Neutrophil (primary cell): Measurements from ENCODE around the gene CLCA2.

Source experiments
- H3K27ac ChIP-seq: fragments of 200-600 bp; sonication (generic); 2 replicates; pipeline ENCODE4 v1.5.1; 2016; ENCODE audit warnings: mild to moderate bottlenecking, moderate library complexity
- H3K27me3 ChIP-seq: fragments of 200-600 bp; sonication (generic); 2 replicates; pipeline ENCODE4 v1.6.0; 2016; ENCODE audit warnings: mild to moderate bottlenecking
- H3K36me3 ChIP-seq: fragments of 200-600 bp; sonication (generic); 2 replicates; pipeline ENCODE4 v1.5.1; 2017
- H3K4me1 ChIP-seq, 2 experiments: fragments of 200-600 bp in 1 of 2; sonication (generic) in 1 of 2; 1 replicate in 1 of 2; 2 replicates in 1 of 2; pipeline versions ENCODE4 v1.5.1 to v1.6.1; 2013 to 2016; ENCODE audit warnings: low read depth in 1 of 2, low read length in 1 of 2, mild to moderate bottlenecking in 1 of 2, moderate library complexity in 1 of 2; ENCODE audit not compliant: control insufficient read depth in 1 of 2, insufficient read depth in 1 of 2
- H3K4me3 ChIP-seq, 2 experiments: fragments of 200-600 bp in 1 of 2; sonication (generic) in 1 of 2; 1 replicate in 1 of 2; 2 replicates in 1 of 2; pipeline ENCODE4 v1.5.1; 2013 to 2016; ENCODE audit warnings: low read depth in 1 of 2, low read length in 1 of 2, mild to moderate bottlenecking in 1 of 2, moderate library complexity in 1 of 2
- H3K9me3 ChIP-seq: fragments of 200-600 bp; sonication (generic); 2 replicates; pipeline ENCODE4 v1.5.1; 2016
- TF ChIP-seq, protein P1 (sequence below): fragments of 200-600 bp; sonication (generic); IDR thresholded peaks from 2 replicates; pipeline ENCODE4 v1.5.1; 2016; ENCODE audit warnings: antibody characterized with exemption

Gene CLCA2

GRCh38 chr1:86503406-86504136 lies 79.6 kb downstream of the CLCA2 start:
- Histone ChIP-seq H3K4me1 (peaks cover 0 to 13% of the 10 kb centered on the region in 2 experiments), H3K27me3 (peaks cover 10% of the 10 kb centered on the region), H3K4me3 (no peak overlapping the region), H3K27ac (no peak overlapping the region), H3K9me3 (no peaks in the 10 kb centered on the region), H3K36me3 (no peaks in the 10 kb centered on the region)
- TF ChIP-seq, protein P1, sequence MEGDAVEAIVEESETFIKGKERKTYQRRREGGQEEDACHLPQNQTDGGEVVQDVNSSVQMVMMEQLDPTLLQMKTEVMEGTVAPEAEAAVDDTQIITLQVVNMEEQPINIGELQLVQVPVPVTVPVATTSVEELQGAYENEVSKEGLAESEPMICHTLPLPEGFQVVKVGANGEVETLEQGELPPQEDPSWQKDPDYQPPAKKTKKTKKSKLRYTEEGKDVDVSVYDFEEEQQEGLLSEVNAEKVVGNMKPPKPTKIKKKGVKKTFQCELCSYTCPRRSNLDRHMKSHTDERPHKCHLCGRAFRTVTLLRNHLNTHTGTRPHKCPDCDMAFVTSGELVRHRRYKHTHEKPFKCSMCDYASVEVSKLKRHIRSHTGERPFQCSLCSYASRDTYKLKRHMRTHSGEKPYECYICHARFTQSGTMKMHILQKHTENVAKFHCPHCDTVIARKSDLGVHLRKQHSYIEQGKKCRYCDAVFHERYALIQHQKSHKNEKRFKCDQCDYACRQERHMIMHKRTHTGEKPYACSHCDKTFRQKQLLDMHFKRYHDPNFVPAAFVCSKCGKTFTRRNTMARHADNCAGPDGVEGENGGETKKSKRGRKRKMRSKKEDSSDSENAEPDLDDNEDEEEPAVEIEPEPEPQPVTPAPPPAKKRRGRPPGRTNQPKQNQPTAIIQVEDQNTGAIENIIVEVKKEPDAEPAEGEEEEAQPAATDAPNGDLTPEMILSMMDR = no peak

GRCh38 chr1:86504137-86504479 lies 80.1 kb downstream of the CLCA2 start:
- no peak overlapping the region for H3K4me3 ChIP-seq
- no peaks in the 10 kb centered on the region for H3K9me3 ChIP-seq
- peaks cover 0 to 13% of the 10 kb centered on the region in 2 experiments for H3K4me1 ChIP-seq
- H3K27me3 ChIP-seq = peaks cover 10% of the 10 kb centered on the region
- TF ChIP-seq, protein P1 = no peak
- H3K36me3 ChIP-seq = no peaks in the 10 kb centered on the region
- no peak overlapping the region for H3K27ac ChIP-seq

DNA sequence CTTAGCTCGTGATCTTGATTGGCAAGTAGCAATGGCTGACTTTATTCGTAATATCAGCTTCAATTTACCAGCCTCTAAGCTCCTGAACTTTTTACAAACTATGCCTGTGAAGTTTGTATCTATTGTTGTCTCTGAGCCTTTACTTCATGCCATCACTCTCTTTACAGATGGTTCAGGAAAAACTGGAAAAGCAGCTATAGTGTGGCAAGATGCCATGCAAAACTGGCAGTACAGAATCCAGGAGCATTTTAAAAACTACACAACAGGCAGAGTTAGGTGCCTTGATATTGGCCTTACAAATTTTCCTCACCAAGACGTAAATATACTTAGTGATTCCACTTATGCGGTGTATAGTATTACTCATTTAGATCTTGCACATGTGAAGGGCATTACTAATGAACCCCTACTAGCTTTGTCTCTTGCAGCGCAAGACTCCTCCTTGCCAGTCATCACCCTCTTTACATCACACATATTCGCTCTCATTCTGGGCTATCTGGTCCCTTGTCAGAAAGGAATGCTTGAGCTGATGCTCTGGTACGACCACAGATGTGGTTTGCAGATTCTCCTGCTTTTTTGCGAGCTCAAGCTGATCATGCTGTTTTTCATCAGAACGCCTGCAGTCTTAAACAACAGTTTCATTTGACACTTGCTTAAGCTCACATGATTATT lies 81.1 kb downstream of the CLCA2 start:
- TF ChIP-seq, protein P1 = no peak
- no peak overlapping the region for H3K4me3 ChIP-seq
- peaks cover 10% of the 10 kb centered on the region for H3K27me3 ChIP-seq
- H3K36me3 ChIP-seq = no peaks in the 10 kb centered on the region
- H3K4me1 ChIP-seq = peaks cover 0 to 13% of the 10 kb centered on the region in 2 experiments
- no peaks in the 10 kb centered on the region for H3K9me3 ChIP-seq
- no peak overlapping the region for H3K27ac ChIP-seq

DNA sequence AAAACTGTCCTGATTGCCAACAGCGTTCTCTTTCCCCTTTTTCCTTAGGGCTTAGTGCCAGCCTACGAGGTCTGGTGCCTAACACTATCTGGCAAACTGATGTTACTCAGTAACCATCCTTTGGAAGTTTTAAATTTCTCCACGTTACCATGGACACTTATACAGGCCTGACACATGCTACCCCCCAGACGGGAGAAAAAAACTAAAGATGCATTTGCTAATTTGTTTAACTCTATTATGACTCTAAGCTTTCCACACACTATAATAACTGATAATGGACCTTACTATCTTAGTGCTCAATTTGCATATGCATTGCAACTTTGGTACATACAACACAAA lies 81.6 kb downstream of the CLCA2 start:
- Histone ChIP-seq H3K27ac (no peak overlapping the region), H3K4me1 (peaks cover 0 to 13% of the 10 kb centered on the region in 2 experiments), H3K36me3 (no peaks in the 10 kb centered on the region), H3K27me3 (peaks cover 10% of the 10 kb centered on the region), H3K9me3 (no peaks in the 10 kb centered on the region), H3K4me3 (no peak overlapping the region)
- TF ChIP-seq, protein P1 = no peak
